ENCODE measurements around the gene KRTDAP.
"Not testable (repeated sequence)": the region's sequence is repeated elsewhere in the genome, so short reads cannot be mapped to it uniquely, and the experiment has no call there.

DNA sequence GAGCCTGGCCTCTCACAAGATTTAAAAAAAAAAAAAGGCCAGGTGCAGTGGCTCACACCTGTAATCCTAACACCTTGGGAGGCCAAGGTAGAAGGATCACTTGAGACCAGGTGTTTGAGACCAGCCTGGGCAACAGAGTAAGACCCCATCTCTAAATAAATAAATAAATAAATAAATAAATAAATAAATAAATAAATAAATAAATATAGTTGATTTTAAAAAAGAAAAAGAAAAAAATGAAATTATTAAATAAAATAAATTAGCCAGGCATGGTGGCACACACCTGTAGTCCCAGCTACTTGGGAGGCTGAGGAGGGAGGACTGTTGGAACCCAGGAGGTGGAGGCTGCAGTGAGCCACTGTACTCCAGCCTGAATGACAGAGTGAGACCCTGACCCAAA is 28.5 kb downstream of the KRTDAP start:
- TF ChIP-seq, protein P1, sequence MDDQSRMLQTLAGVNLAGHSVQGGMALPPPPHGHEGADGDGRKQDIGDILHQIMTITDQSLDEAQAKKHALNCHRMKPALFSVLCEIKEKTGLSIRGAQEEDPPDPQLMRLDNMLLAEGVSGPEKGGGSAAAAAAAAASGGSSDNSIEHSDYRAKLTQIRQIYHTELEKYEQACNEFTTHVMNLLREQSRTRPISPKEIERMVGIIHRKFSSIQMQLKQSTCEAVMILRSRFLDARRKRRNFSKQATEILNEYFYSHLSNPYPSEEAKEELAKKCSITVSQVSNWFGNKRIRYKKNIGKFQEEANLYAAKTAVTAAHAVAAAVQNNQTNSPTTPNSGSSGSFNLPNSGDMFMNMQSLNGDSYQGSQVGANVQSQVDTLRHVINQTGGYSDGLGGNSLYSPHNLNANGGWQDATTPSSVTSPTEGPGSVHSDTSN (IDR thresholded peaks at IDR 0.05) = not testable (repeated sequence)
- TF ChIP-seq CTCF (IDR thresholded peaks at IDR 0.05); YY1 (IDR thresholded peaks at IDR 0.05; ENCODE audit: low read depth); EZH2phosphoT487 (IDR thresholded peaks at IDR 0.05; ENCODE audit: borderline replicate concordance, low read depth); EP300 (IDR thresholded peaks at IDR 0.05; ENCODE audit: borderline replicate concordance in 1 of 2, low read depth in 1 of 2, low read length in 1 of 2); GATA2 (CRISPR knock-in tag; IDR thresholded peaks at IDR 0.05); CHD2 (IDR thresholded peaks at IDR 0.05; ENCODE audit: low read length, partially characterized antibody); ELF1 (IDR thresholded peaks at IDR 0.05); POLR2AphosphoS5 (IDR thresholded peaks at IDR 0.05; ENCODE audit: low read depth, low read length); RAD21 (IDR thresholded peaks at IDR 0.05; ENCODE audit: low read length): not testable (repeated sequence)

All from SK-N-SH (cell line).